ENCODE measurements around the gene NLRP8.

DNA sequence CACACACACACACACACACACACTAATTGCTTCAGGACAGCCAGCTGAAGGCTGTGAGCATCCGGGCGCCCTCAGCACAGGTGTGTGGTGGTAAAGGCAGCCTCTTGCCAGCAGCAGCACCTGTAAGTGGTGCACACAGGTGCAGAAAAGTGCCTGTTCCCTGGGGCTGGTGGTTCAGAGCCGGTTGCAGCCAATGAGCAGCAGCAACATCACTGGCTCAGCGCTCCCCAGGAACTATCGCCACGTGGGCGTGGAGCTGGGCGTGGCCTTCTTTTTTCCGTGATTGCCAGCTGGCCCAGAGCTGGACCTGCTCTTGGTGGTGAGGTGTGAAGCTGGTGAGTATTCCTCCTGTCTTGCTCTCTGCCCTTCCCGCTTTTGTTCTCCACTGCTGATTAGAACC is 38.9 kb downstream of the NLRP8 start, which contains the start of gene NLRP5:
- TF ChIP-seq, protein P1, sequence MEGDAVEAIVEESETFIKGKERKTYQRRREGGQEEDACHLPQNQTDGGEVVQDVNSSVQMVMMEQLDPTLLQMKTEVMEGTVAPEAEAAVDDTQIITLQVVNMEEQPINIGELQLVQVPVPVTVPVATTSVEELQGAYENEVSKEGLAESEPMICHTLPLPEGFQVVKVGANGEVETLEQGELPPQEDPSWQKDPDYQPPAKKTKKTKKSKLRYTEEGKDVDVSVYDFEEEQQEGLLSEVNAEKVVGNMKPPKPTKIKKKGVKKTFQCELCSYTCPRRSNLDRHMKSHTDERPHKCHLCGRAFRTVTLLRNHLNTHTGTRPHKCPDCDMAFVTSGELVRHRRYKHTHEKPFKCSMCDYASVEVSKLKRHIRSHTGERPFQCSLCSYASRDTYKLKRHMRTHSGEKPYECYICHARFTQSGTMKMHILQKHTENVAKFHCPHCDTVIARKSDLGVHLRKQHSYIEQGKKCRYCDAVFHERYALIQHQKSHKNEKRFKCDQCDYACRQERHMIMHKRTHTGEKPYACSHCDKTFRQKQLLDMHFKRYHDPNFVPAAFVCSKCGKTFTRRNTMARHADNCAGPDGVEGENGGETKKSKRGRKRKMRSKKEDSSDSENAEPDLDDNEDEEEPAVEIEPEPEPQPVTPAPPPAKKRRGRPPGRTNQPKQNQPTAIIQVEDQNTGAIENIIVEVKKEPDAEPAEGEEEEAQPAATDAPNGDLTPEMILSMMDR (IDR thresholded peaks at IDR 0.05 in 2 of 3, conservative IDR thresholded peaks at IDR 0.05 in 1 of 3; ENCODE audit: insufficient read depth in 2 of 3, low read depth in 1 of 3, low read length in 3 of 3): no peak
- TF ChIP-seq IRF2 (CRISPR knock-in tag; IDR thresholded peaks at IDR 0.05): no peak
- no peak for TF ChIP-seq HDGF (IDR thresholded peaks at IDR 0.05)
- TF ChIP-seq CBX5 (IDR thresholded peaks at IDR 0.05; ENCODE audit: borderline replicate concordance, low read depth): no peak
- TF ChIP-seq ZNF384 (IDR thresholded peaks at IDR 0.05; ENCODE audit: low read depth, low read length): no peak
- TF ChIP-seq CHD7 (IDR thresholded peaks at IDR 0.05; ENCODE audit: low read depth, low read length): no peak
- TF ChIP-seq, protein P2, sequence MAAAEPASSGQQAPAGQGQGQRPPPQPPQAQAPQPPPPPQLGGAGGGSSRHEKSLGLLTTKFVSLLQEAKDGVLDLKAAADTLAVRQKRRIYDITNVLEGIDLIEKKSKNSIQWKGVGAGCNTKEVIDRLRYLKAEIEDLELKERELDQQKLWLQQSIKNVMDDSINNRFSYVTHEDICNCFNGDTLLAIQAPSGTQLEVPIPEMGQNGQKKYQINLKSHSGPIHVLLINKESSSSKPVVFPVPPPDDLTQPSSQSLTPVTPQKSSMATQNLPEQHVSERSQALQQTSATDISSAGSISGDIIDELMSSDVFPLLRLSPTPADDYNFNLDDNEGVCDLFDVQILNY (CRISPR knock-in tag; IDR thresholded peaks at IDR 0.05): no peak
- TF ChIP-seq JUND (IDR thresholded peaks at IDR 0.05; ENCODE audit: borderline replicate concordance, low read depth, low read length): no peak
- TF ChIP-seq JUND (tag; IDR thresholded peaks at IDR 0.05; ENCODE audit: borderline replicate concordance, low read depth, low read length): no peak
- no peak for TF ChIP-seq IFI16 (CRISPR knock-in tag; IDR thresholded peaks at IDR 0.05)
- no peak for TF ChIP-seq ZFX (CRISPR knock-in tag; IDR thresholded peaks at IDR 0.05)

Data from K562 (cell line).